GM21717 (cell line): ENCODE measurements around the gene VPS36.
"Not testable (repeated sequence)": the region's sequence is repeated elsewhere in the genome, so short reads cannot be mapped to it uniquely, and the experiment has no call there.

Experiments
- ATAC-seq: cut with Tn5 transposase; IDR thresholded peaks from one replicate; pipeline ENCODE4 v1.9.1; 2021; ENCODE audit warnings: mild to moderate bottlenecking, moderate library complexity; ENCODE audit not compliant: unreplicated experiment

Gene VPS36

GRCh38 chr13:52383366-52383765 is 67.1 kb downstream of the VPS36 start:
- no peak for ATAC-seq

- no peak for ATAC-seq
Observed at GRCh38 chr13:52378312-52378711, 72.1 kb downstream of the VPS36 start.

GRCh38 chr13:52377898-52378297 is 72.5 kb downstream of the VPS36 start:
- no peak for ATAC-seq

- no peak for ATAC-seq
Observed at GRCh38 chr13:52374873-52375411, 75.5 kb downstream of the VPS36 start.

- ATAC-seq, result no peak
Observed at GRCh38 chr13:52374389-52374788, 76.0 kb downstream of the VPS36 start.

- not testable (repeated sequence) for ATAC-seq
Observed at GRCh38 chr13:52373277-52373676, 77.2 kb downstream of the VPS36 start.

- ATAC-seq, result no peak
Observed at GRCh38 chr13:52371736-52372247, 78.6 kb downstream of the VPS36 start.

- ATAC-seq, result no peak
Observed at GRCh38 chr13:52366291-52366690, 84.1 kb downstream of the VPS36 start.
